ENCODE data around the gene NEFH.

NEFH gene

DNA sequence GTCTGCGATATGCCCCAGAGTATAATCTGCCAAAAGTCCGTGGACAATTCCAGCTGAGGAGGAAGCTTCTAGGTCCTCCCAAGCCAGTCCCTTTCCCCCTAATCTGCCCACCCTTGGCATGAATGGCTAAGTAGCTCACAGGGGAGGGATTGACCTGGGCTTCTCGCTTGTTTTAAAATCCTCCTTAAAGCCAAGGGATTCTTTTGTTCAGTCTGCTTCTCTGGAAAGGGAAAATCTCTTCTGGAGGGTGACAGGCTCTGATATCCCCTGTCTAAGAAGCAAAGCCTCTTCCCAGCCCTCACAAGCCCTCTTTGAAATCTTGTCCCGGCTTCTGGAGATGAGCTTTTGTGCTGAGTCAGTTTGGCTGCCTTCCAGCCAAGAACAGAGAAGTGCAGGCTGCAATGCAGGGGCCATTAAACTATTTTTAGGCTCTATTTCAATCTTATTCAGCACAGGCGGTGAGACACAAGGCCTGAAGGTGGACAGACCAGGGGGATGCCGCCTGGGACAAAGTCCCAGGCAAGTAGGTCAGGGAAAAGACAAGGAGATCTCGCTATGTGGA lies 23.9 kb downstream of the NEFH start:
- no peak for DNase-seq (ENCODE audit: low spot score)

DNA sequence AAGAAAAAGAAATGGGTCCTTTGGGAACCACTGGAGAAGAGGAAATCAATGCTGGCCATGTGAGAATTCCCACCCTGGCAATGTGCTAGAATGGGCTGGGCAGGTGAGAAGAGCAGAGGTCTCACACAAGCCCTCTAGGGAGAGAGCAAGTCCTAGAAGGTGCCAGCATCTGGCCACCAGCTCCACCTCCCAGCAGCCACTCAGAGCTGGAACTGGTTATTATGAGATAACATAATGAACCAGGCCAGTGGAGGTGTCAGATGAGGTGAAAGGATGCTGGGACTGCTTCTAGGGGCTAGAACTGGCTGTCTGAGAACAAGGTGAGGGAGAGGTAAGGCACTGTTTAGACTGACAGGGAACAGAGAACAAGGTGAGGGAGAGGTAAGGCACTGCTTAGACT lies 29.3 kb downstream of the NEFH start:
- no peak for DNase-seq (ENCODE audit: low spot score)

DNA sequence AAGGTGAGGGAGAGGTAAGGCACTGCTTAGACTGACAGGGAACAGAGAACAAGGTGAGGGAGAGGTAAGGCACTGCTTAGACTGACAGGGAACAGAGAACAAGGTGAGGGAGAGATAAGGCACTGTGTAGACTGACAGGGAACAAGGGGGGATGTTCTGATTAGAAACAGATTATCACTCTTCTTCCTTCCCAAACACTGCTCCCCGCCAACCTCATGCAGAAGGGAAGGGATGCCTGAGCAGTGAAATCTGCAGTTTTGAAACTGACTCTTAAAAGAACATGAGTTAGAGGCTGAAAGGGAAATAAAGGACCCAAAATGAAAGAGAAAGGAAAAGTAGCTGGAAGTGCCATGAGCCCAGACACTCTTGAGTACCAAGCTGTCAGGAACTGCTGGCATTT lies 29.8 kb downstream of the NEFH start:
- DNase-seq (ENCODE audit: low spot score), result no peak

DNA sequence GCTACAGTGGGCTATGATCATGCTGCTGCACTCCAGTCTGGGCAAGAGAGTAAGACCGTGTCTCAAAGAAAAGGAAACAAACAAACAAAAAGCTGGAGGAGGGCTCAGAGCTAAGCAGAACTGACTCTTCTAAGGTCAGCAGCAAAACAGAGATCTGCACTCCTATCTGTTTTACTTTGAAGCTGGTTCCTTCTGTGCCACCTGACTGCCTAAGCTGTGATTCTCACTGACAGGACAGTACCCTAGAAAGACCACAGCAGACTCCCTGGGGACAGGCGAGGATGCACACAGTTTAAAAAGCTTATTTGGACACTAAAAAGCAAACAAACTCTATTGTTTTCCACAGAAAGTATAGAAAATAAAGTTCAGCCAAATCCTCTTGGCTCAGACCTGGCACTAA lies 30.5 kb downstream of the NEFH start:
- DNase-seq (ENCODE audit: low spot score), result no peak

GRCh38 chr22:29511126-29511862 lies 31.3 kb downstream of the NEFH start:
- no peak for DNase-seq (ENCODE audit: low spot score)

DNA sequence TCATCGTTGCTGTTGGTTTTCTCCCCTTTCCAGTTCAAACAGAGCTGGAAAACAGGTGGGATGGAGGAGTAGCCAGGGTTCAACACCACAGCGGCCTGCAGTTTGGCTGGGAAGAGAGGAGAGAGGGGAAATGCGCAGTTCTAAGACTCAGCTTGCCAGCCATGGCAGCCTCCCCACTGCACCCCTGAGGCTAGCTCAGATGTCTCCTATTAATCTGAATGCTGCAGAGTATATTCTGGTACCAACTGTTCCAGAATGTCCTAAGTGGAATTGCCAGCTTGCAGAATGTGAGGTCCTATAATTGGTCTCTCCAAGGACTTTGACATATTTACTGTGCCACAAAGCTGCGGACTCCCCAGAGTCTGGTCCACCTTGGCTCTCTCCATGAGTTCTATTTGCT lies 32.0 kb downstream of the NEFH start:
- no peak for DNase-seq (ENCODE audit: low spot score)

GRCh38 chr22:29517215-29517908 lies 37.3 kb downstream of the NEFH start:
- no peak for DNase-seq (ENCODE audit: low spot score)

GRCh38 chr22:29518427-29518826 lies 38.4 kb downstream of the NEFH start:
- DNase-seq (ENCODE audit: low spot score), result no peak

GRCh38 chr22:29519996-29520395 lies 40.0 kb downstream of the NEFH start:
- DNase-seq (ENCODE audit: low spot score), result no peak

GRCh38 chr22:29520851-29521250 lies 40.8 kb downstream of the NEFH start:
- no peak for DNase-seq (ENCODE audit: low spot score)

- no peak for DNase-seq (ENCODE audit: low spot score)
These were observed 41.5 kb downstream of the NEFH start for GRCh38 chr22:29521526-29521925.

GRCh38 chr22:29523761-29524160 lies 43.7 kb downstream of the NEFH start:
- no peak for DNase-seq (ENCODE audit: low spot score)

GRCh38 chr22:29524442-29525191 lies 44.6 kb downstream of the NEFH start:
- no peak for DNase-seq (ENCODE audit: low spot score)

DNA sequence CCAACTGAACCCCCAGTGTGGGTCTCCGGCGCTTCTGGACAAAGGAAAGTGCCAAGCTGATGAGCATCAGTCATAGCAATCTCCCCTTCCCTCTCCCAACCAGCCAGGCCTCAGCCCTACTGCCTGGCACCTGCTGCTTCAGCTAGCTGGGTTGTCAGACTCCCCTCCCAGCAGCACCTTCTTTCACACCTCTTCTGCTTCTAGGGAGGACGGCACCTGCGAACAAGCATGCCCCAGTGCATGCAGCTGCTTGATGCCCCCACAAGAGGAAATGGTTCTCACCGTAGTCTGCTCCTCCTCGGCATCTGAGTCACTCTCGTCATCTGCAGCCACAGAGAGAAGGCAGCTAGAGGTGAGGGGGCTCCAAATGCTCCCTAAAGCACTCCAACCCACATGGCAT lies 48.1 kb downstream of the NEFH start:
- no peak for DNase-seq (ENCODE audit: low spot score)

DNA sequence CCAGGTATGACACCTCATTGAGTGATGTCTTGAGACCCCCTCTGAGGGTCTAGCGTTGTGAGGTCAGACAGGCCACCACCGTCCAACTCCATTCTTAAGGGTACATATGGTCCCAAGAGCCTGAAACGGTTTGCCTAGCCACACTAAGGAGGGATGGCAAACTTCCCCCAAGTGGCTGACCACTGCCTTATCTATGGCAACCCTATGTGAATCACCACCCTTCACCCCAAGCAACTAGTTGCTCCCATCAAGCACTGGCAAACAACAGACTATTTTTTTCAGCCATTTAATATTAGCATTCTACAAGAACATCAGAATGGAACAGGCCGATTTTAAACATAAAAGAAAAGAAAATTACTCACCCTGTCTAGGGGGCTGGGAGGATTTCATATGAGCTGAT lies 50.7 kb downstream of the NEFH start:
- DNase-seq (ENCODE audit: low spot score), result no peak

GRCh38 chr22:29531419-29531818 lies 51.4 kb downstream of the NEFH start:
- DNase-seq (ENCODE audit: low spot score), result no peak

DNA sequence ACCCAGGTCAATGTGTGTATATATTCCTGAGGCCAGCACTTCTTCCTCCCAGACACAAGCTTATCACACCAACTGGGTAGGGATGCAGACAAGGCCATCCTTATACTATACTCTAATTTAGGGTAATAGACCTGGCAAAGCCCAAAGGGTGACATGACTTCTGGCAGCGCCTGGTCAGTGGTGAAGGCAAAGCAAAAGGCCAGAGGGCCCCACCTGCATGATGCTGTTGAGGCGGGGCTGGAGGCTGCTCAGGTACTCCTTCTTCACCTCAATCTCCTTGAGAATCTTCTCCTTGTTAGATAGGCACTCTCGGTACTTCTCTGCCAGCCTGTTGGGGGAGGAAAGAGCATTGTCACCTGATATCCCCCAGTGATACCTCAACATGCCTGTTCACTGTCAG lies 56.4 kb downstream of the NEFH start:
- DNase-seq (ENCODE audit: low spot score), result no peak

GRCh38 chr22:29539105-29539504 lies 59.1 kb downstream of the NEFH start:
- DNase-seq (ENCODE audit: low spot score), result no peak

Data from left forelimb (tissue), 1 donor.